Lung microvascular endothelial cell (primary cell): ENCODE measurements around the gene CTBP1. TPM values are rescaled to one million over a fixed set of nuclear protein-coding genes. Genes with fewer than 3 reads are reported as not detected.

ENCODE experiments used
- DNase-seq, 2 donors: peaks; one replicate each; pipeline versions ENCODE4 v3.0.0 to v3.0.0-alpha.2; 2010; ENCODE audit warnings: low read depth in 2 of 2
- total RNA-seq: library from RNA; depleted of rRNA; stranded (reverse); fragments of >200 nt; gene quantifications from 2 replicates; pipeline ENCODE4 v1.2.1, GENCODE V29; 2014

Gene CTBP1
- total RNA-seq, 1 donor from 2014 or later: 239 TPM

DNA sequence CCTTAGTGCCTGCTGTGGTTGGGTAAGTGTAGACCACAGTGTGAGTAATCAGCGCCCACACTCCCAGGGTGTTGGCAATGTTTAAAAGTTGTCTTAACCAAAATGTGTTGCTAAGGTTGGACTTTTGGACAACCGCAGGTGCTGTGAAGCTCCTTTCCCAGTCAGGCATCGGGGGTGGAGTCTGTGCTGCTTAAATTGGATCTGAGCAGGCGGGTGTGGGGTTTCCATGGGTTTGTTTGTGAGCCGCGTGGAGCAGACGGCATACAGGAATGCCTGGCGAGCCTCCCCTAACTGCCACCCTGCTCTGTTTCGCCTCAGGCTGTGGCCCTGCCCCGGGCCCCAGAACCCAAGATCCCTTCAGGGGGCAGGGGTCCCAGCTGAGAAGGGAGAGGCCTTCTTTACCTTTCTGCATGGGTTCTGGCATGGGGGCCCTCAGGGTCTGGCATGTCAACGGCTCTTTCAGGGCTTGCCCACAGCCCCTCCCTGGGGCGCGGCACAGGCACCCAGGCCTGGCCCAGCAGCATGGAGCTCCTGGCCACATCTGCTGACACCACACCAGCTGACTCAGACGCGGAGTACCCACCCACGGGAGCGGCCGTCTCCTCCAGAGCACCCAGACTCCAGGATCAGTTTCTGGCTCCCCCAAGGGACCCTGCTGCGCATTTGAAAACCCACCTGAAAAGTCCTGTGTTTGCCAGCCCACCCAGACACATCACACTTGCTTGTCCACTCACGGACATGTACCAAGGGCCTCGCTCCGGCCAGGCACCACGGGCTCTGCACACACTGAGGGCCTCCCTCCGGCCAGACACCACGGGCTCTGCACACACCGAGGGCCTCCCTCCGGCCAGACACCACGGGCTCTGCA lies 71.4 kb downstream of the CTBP1 start:
- DNase-seq: no peak

- DNase-seq: no peak
These were observed 72.3 kb downstream of the CTBP1 start for GRCh38 chr4:1176398-1177273.

DNA sequence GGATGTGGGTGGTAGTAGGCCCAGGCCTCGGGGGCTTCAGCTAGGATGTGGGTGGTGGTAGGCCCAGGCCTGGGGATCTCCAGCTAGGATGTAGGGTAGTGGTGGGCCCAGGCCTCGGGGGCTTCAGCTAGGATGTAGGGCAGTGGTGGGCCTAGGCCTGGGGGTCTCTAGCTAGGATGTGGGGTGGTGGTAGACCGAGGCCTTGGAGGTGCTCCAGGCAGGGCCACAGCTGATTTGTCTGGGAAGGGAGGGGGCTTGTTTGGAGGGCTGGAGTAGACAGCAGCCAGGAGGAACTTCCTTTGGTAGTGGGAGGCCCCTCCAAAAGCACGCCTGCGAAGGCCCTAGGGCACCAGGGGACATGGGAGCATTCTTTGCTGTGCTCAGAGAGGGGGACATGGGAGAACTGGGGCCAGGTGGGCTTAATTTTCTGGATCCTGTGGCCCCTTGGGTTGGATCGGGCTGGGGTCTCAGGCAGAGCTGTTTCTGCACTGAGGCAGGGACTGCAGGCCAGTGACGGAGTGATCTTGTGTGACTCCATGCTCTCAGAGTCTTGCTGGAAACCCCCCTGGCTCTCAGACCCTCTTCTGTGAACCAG lies 73.2 kb downstream of the CTBP1 start:
- no peak for DNase-seq

DNA sequence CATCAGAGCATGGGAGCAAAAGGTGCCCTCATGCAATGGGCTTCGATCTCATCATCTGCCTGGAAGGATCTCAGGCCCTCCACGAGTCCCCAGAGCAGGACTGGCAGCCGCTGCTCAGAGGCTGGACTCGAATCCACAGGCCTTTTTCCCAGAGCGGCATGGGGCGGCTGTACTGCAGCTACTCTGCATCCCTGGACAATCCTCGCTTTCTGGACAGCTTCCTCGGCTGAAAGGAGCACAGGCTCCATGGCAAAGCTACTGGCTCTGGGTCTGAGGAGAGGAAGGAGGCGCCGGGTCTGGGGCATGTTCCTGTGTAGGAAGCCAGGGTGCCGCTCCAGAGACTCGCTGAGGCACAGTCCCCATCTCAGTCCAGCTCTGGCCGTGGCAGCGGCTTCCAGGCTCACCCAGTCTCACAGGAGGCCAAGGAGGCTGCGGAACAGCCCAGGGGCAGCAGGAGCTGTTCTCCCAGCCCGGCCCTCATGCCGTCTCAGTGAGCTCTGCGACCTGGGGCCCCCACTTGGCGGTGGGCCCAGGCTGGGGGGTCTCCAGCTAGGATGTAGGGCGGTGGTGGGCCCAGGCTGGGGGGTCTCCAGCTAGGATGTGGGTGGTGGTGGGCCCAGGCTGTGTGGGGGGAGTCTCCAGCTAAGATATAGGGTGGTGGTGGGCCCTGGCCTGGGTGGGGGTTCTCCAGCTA lies 73.8 kb downstream of the CTBP1 start:
- DNase-seq: no peak

- DNase-seq: no peak
These were observed 75.8 kb downstream of the CTBP1 start for GRCh38 chr4:1172971-1173757.

DNA sequence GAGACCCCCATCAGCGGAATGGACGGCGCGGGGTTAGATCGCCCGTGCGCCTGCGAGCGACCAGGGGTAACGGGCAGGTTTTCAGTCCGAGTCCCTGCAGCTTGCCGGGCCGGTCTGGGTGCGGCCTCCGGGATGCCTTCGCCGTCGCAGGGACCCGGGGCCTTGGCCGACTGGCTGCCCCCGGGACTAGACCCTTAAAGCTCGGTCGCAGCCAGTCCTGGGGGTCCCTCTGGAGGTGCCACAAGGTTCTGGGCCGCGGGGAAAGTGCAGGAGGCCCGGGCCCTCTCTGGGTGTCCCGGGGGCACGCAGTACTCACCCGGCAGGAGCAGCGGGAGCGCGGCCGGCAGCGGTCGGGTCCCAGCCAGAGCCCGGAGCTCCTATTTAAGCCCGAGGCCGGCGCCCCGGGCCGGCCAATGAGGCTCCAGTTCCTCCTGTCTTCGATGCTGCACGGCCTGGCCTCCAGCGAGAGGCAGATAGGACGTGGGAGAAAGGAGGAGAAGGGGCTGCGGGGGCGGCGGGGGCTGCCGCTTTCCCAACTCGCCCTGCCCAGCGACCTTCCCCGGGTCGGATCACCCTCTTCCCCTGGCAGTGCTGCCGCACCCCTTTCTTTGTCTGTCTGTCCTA lies 76.6 kb downstream of the CTBP1 start, which contains the start of gene SPON2:
SPON2 (minus strand) TSS at position 356 of the 624 bp plus-strand sequence.
- no peak for DNase-seq

DNA sequence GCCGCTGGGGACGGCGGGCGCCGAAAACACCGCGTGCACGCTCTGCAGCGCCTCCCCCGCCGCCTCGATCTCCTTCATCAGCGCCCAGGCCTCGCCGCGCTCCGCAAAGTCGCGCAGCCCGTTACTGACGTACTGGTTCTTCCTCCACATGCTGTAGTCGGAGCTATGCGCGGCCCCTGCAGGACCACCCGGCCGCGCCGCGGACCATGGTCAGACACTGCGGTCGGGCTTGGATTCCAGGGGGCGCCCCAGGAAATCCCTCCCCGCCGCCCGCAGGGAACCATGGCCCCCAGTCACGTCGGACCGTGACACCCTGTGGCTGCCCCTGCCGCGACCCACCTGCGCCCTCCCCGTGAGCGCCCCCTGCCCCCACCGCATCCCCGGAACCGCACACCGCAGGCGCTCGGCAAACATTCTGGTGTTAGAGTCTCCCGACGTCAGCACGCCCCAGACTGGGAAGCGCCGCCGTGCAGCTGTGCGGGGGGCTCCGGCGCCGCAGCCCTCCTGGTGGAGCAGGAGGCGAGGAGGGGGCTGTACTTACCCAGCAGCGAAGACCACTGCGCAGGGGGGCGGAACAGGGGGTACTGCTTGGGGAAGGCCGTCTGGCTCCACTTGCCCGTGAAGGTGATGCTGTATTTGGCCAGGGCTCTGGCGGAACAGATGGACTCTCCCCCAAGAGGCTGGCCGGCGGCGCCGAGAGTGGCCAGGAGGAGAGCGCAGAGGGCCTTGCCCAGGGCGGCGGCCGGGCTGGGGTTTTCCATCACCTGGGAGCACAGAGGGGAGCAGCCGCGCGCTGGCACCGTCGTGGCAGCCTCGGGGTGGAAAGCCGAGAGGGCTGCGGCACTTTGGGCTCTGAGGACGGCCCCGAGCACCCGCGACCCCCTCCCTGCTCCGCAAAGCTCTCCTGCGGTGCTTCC lies 77.4 kb downstream of the CTBP1 start:
- DNase-seq: no peak

DNA sequence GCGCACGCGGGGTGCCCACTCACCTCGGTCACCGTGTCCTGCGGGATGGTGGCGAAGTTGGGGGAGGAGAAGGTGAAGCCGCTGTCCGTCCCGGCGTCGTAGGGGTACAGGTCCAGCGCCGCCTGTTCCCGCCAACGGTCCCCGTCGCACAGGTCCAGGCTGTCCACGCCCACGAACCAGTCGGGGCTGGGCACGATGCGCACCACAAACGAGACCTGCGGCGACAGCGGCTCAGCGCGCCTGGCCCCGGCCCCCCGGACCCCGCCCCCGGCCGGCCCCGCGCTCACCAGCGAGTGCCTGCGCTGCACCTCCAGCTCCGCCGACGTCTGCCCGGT lies 78.0 kb downstream of the CTBP1 start:
- DNase-seq: no peak

DNA sequence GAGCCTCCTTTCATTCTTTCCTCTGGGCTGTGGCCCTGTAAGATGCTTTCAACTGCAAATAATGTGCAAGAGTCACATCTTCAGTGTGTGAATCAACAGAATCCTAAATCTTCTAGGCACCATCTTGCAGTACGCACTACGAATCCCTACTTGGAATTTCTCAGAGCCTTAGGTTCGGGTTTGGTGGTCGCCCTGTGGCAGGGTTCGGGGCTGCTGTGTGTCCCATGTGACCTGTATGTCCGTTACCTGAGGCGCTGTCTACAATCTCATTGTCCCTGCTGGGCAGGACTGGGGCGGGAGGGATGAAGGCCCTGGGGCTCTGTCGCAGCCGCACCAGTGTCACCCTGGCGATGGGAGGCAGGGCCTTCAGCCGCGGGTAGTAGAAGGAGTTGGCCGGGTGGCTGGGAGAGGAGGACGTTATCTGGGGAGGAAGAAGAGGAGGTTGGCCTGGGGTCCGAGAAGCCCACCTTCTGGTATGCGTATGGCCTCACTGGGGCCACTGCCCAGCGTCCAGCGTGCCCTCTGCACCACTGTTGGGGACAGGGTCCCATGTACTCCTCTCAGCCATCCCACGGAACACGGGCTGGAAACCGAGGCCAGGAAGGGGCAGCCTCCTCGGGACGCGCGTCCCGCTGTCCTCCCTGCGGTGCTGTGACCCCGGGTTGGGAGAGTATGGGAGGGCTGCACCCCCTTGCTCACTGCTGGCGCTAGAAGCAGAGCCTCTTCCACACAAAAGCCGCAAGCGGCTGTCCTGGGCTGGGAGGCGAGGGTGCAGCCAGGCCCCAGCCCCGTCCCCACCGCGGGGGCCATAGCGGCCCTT lies 78.6 kb downstream of the CTBP1 start:
- no peak for DNase-seq

GRCh38 chr4:1169691-1170096 lies 79.2 kb downstream of the CTBP1 start:
- DNase-seq: no peak

DNA sequence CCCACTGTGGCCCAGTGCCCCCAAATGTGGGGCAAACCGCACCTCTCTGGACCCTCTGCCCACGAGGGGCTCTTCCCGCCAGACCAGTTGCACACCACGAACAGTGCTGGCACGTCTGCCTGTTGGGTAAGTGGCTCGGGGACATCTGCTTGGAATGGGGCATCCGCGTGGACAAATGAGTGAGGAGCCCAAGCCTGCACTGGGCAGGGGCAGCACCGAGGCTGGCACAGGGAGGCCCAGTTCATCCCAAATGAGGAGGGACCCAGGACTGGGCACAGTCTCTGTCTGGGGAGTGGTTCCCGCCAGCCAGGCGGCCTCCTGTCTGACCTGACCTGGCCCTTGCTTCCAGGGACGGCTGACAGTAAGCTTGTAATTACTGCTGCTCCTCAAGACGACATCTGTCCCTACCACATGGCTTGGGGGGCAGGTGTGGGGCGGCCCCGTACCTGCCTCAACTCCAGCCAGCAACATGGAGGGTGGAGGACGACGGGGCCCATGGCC lies 79.7 kb downstream of the CTBP1 start:
- no peak for DNase-seq

DNA sequence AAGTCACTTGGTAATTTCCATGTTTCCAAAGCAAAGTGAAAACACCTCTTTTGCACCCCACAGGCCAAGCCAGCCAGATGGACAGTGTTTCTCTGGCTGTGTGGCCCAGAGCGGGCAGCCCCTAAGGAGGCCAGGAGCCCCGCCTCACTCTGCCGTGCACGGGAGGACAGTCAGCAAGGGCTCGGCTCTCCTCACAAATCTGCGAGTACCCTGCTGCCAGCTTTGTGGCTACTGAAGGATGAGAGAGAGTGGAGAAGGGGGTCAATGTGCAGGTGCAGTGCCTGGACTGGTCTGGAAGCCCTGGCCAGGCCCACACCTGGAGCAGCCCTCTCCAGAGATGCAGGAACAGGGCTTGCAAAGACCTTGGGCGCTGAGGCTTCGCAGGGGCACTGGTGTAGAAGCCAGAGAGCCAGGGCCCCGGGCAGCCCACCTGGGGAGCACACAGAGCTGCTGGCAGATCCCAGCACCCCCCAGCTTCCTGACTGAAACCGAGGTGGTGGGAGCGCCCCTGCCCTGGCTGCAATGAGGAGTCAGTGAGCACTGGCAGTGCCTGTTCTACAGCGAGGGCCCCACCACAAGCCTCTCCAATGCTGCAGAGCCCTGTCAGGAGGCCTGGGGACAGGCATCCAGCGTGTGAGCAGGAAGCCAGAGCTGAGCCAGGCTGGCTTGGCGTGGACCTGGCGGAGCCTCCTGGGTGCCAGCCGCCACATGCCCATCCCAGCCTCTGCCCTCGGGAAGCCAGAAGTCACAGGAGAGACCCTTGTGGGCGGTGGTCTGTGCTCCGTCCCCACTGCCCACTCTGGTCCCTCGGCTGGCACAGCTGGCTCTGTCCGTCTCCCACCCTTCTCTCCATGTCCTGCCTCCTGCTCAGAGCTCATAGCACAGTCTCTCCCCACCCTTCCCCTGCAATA lies 80.5 kb downstream of the CTBP1 start:
- DNase-seq: no peak

DNA sequence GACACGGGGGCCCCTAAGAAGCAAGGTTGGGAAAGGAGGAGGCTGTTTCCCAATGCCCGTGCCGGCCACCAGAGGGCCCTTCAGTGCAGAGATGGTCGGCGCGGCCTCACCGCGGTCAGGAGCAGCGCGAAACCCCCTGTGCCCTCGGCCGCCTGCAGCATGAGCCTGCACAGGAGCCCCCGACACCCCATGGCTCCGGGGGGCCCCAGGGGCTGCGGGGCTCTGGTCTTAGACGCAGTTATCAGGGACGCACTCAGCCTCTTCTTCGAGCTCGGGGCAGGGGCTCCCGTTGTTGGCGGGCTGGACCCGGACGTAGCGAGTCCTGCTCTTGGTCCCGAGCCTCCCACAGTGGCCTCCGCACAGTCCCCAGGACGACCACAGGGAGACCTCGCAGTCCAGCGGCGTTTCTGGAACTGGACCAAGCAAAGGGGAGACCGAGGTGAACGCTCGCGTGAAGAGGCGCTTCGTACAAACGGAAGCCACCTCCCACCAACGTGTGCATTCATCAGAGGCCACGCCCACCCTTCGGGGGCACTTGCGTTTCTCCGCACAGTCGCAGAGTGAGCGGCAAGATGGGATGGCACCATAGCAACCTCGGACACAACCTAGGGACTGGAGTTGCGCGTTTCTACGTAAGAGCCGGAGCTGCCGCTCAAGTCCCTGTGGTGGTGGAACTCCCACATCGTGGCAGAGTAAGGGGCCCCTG lies 81.5 kb downstream of the CTBP1 start:
- peak; percentile 76 to 79 for DNase-seq

GRCh38 chr4:1166509-1167243 lies 82.3 kb downstream of the CTBP1 start:
- DNase-seq: no peak

DNA sequence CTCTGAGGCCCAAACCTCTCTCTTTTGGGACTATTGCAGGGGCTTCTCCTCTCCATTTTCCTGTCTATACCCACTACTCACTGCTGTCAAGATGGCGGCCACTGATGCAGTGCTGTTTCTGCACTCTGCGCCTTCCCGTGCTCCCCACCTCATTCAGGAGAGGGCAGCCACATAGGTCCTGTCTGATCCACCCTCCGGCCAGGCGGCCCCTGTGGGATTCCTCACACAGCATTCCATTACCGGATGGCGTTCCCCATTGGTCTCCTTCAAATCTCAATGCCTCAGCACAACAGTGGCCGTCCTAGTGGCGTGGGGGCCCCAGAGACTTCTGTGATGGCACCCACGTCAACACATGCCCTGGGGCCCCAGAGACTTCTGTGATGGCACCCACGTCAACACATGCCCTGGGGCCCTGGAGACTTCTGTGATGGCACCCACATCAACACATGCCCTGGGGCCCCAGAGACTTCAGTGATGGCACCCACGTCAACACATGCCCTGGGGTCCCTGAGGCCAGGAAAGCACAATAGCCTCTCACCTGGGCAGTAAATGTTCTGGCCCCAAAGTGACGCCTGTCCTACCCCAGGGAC lies 83.9 kb downstream of the CTBP1 start:
- DNase-seq: no peak
